Hepatocyte (in vitro differentiated cells): ENCODE results near the gene ZBTB7C.

ENCODE experiments used
- CTCF ChIP-seq: fragments of 200-600 bp; sonication (generic); IDR thresholded peaks from 2 replicates; pipeline ENCODE4 v1.5.1; 2016; ENCODE audit warnings: antibody characterized with exemption, mild to moderate bottlenecking; ENCODE audit not compliant: poor library complexity
- EZH2 ChIP-seq: fragments of 200-600 bp; sonication (generic); IDR thresholded peaks from 2 replicates; pipeline ENCODE4 v1.6.1; 2016; ENCODE audit warnings: antibody characterized with exemption, mild to moderate bottlenecking, borderline replicate concordance
- EZH2phosphoT487 ChIP-seq: fragments of 200-600 bp; sonication (generic); IDR thresholded peaks from one replicate; pipeline ENCODE4 v1.6.1; 2018; ENCODE audit warnings: antibody characterized with exemption, mild to moderate bottlenecking, low read depth, moderate library complexity; ENCODE audit not compliant: unreplicated experiment, severe bottlenecking

GRCh38 chr18:48098007-48098406 lies 311.2 kb downstream of the ZBTB7C start:
- TF ChIP-seq CTCF, result no peak
- TF ChIP-seq EZH2phosphoT487, result no peak
- TF ChIP-seq EZH2, result no peak
